Measurements from ENCODE around the gene TOGARAM2.
"Not testable (repeated sequence)": the region's sequence is repeated elsewhere in the genome, so short reads cannot be mapped to it uniquely, and the experiment has no call there.

The TOGARAM2 gene

GRCh38 chr2:28977176-28977875 is 3.8 kb upstream of the TOGARAM2 start:
- no peak for DNase-seq (ENCODE audit: low read depth in 2 of 2)

- DNase-seq (ENCODE audit: low read depth in 2 of 2), result not testable (repeated sequence)
These were observed 3.1 kb upstream of the TOGARAM2 start for GRCh38 chr2:28978001-28978400.

DNA sequence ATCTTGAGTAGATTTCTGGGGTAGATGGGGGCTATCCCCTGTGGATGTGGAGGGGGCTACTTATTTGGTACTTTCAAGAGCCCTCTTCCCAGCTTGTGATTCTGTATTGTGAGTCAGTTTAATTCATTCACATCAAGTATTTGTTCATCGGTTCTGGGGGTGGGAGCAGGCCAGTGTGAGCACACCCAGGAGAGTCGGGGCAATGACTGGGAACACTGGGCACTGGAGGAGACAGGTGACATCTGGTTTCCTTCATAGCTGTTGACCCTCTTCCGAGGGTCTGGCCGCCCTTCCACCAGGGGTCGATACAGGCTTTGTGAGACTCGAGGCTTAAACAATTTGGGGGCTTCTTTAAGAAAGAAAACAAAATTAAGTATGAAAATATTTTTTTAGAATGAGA is 2.5 kb upstream of the TOGARAM2 start:
- DNase-seq (ENCODE audit: low read depth in 2 of 2), result no peak

DNA sequence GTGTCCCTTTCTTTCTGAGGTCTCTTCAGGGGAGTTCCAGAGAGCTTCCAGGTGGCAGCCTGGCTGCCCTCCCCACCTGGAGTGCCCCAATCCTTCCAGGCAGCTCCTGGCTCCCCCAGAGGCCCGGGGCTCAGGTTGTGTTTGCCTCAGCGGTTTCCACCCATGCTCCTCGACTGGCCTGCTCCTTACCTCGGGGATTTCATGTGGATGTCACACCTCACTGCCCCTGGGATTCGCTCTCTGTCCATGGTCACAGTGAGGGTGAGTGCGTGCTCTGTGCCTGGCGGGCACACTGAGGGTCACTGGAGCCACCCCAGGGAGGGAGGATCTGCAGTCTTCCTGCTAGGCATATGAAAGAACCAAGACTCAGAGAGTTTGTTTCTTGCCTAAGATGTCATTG is 2.1 kb upstream of the TOGARAM2 start:
- DNase-seq (ENCODE audit: low read depth in 2 of 2), result no peak

- DNase-seq (ENCODE audit: low read depth in 2 of 2), result no peak
These were observed 1.3 kb upstream of the TOGARAM2 start for GRCh38 chr2:28979576-28980366.

GRCh38 chr2:28980368-28981015 is 606 bp upstream of the TOGARAM2 start:
- no peak for DNase-seq (ENCODE audit: low read depth in 2 of 2)

DNA sequence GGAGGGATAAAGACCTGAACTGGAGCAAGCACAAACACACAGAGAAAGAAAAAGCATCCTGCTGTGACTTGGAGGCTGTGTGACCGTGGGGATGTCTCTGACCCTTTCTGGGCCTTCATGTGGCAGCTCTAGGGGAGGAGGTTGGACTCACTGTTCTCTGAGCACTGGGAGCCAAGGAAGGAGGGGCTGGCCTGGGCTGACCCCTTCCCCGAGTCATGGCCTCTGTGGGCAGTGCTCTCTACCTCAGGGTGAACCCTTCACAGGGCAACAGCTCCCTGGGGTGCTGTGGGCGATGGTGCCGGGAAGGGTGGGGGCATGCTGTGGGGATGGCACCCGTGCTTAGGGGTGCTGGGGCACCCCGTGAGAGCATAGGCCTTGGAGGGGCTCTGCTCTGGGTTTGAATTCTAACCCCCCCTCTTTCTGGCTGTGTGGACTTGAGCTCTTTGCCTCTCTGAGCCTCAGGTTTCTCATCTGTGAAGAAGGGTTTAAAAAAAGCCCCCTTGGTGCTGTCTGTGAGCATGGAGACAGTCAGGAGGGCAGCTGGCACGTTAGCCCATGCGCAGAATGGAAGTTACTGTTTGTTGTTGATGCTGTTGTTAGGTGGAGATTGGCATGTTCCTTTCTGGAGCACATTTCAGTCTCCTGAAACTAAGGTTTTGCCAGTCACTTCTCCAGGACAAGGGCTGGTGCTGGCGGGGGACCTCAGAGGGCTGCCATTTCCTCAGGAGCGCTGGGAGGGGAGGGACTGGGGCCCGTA is 700 bp downstream of the TOGARAM2 start:
- DNase-seq (ENCODE audit: low read depth in 2 of 2), result no peak

GRCh38 chr2:28982381-28982950 is 1.4 kb downstream of the TOGARAM2 start:
- DNase-seq (ENCODE audit: low read depth in 2 of 2), result no peak

- DNase-seq (ENCODE audit: low read depth in 2 of 2), result no peak
These were observed 5.3 kb downstream of the TOGARAM2 start for GRCh38 chr2:28986429-28986828.

DNA sequence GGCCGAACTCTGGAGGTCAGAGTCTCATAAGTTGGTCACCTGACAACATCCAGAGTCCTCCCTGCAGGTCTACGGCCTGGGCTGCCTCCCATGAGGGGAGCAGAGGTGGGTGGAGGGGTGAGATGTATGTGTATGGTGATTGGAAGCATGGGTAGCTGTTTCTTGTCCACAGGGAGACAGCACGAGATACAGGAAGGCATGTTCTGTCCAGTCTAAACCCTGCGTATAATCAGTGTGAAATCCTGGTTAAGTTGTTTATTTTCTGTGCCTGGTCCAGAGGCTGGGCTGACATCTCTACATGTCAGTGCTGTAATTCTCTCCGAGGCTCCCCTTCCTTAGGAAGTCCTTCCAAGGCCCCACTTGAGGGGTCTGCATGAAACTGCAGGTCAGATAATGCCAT is 8.9 kb downstream of the TOGARAM2 start:
- no peak for DNase-seq (ENCODE audit: low read depth in 2 of 2)

DNA sequence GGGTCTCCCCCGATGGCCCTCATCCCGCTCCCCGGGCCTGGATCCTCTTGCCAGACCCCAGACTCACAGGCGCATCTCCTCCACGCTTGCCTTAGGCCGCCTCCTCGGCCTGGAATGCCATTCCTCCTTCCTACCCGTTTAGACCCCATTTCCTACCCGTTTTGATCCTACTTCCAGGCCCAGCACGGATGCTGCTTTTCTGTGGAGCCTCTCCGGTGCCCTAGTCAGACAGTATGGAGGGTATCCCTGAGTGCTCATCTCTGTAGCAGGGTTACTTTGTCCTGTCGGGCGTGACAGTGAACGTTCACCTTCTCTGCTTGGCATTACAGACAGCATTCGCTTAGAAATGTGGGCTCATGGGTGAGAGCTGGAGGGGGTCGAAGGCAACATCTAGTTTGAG is 9.3 kb downstream of the TOGARAM2 start:
- no peak for DNase-seq (ENCODE audit: low read depth in 2 of 2)

GRCh38 chr2:28991021-28991420 is 9.9 kb downstream of the TOGARAM2 start:
- no peak for DNase-seq (ENCODE audit: low read depth in 2 of 2)

DNA sequence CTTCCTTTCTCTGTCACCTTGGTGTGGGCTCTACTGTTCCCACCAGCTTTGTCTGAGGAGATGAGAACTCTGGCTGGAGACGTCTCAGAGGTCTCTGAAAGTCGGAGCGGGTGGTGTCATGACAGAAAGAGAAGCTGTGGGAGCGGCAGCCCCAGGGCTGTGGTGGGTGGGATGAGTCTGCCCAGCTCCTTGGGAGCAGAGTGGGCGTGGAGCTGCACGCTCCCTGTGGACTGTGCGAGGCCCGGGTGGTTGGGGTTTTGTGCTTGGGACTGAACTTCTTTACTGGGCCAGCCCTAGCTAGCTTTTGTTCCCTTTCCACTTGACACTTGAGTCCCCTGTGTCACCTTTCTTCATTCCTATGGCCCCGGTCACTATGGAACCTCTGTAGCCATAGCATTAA is 10.4 kb downstream of the TOGARAM2 start:
- no peak for DNase-seq (ENCODE audit: low read depth in 2 of 2)

GRCh38 chr2:28993206-28993960 is 12.3 kb downstream of the TOGARAM2 start:
- no peak for DNase-seq (ENCODE audit: low read depth in 2 of 2)

DNA sequence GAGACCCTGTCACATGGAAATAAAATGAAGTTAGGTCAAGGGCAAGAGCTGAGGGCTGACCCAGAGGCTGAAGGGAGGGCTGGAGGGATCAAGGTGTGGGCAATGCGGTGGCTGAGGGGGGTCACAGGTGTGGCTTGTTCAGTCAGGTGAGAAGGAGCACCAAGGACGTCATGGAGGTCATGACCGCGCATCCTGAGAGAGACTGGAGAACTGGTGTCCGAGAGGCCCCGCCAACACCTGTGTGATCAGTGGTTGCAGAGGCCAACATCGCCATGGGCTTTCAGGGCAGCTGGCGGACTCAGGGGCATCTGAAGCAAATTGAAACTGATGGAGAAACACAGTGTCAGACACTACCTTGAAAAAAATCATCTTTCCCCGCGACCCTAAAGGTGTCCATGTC is 13.0 kb downstream of the TOGARAM2 start:
- DNase-seq (ENCODE audit: low read depth in 2 of 2), result no peak

- DNase-seq (ENCODE audit: low read depth in 2 of 2), result no peak
These were observed 13.6 kb downstream of the TOGARAM2 start for GRCh38 chr2:28994679-28995078.

GRCh38 chr2:28995765-28996750 is 15.0 kb downstream of the TOGARAM2 start:
- DNase-seq (ENCODE audit: low read depth in 2 of 2), result no peak

- DNase-seq (ENCODE audit: low read depth in 2 of 2), result no peak
These were observed 16.2 kb downstream of the TOGARAM2 start for GRCh38 chr2:28997237-28997846.
